Measurements from ENCODE around the gene ZNF750. TPM values are rescaled to one million over a fixed set of nuclear protein-coding genes. Genes with fewer than 3 reads are reported as not detected.

The ZNF750 gene
- total RNA-seq, 1 experiment from 2014 or later = 0.44 TPM

GRCh38 chr17:82835766-82836512 is 3.9 kb downstream of the ZNF750 start:
- Histone ChIP-seq H3K4me1 (replicated peaks; ENCODE audit: insufficient read depth) (peaks cover 37% of the 10 kb centered on the region), H2AFZ (no peak overlapping the region), H3F3A (ENCODE audit: insufficient read depth, low read depth) (peaks cover 20% of the 10 kb centered on the region; the same call in 1 of the 2 replicates), H3K4me3 (no peak overlapping the region), H3K79me2 (ENCODE audit: low read depth) (no peaks in the 10 kb centered on the region), H3K36me3 (ENCODE audit: low read depth) (no peaks in the 10 kb centered on the region), H4K20me1 (ENCODE audit: insufficient read depth) (no peaks in the 10 kb centered on the region), H3K9me3 (ENCODE audit: insufficient read depth, low read depth) (no peaks in the 10 kb centered on the region), H3K4me2 (no peak overlapping the region), H3K9me2 (ENCODE audit: insufficient read depth) (no peaks in the 10 kb centered on the region), H3K27me3 (ENCODE audit: insufficient read depth, low read depth) (no peaks in the 10 kb centered on the region), H3K27ac (no peak overlapping the region)
- no peak for DNase-seq
- no TSS peak for BruUV-seq (replicated peaks)
- POLR2A ChIA-PET (ENCODE audit: unreplicated experiment) = no interaction called here
- TF ChIP-seq EZH2 (IDR thresholded peaks at IDR 0.05; ENCODE audit: low read depth) = no peak
- TF ChIP-seq, protein P1, sequence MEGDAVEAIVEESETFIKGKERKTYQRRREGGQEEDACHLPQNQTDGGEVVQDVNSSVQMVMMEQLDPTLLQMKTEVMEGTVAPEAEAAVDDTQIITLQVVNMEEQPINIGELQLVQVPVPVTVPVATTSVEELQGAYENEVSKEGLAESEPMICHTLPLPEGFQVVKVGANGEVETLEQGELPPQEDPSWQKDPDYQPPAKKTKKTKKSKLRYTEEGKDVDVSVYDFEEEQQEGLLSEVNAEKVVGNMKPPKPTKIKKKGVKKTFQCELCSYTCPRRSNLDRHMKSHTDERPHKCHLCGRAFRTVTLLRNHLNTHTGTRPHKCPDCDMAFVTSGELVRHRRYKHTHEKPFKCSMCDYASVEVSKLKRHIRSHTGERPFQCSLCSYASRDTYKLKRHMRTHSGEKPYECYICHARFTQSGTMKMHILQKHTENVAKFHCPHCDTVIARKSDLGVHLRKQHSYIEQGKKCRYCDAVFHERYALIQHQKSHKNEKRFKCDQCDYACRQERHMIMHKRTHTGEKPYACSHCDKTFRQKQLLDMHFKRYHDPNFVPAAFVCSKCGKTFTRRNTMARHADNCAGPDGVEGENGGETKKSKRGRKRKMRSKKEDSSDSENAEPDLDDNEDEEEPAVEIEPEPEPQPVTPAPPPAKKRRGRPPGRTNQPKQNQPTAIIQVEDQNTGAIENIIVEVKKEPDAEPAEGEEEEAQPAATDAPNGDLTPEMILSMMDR (conservative IDR thresholded peaks at IDR 0.05) = no peak
- intact Hi-C loops (cut with micrococcal nuclease; ENCODE audit: unreplicated experiment) = no loop called here
- CTCF ChIA-PET = no interaction called here

GRCh38 chr17:82835122-82835521 is 4.7 kb downstream of the ZNF750 start:
- Histone ChIP-seq H3F3A (ENCODE audit: insufficient read depth, low read depth) (peaks cover 20% of the 10 kb centered on the region; the same call in 1 of the 2 replicates), H2AFZ (no peak overlapping the region), H3K4me1 (replicated peaks; ENCODE audit: insufficient read depth) (peaks cover 31% of the 10 kb centered on the region), H3K9me3 (ENCODE audit: insufficient read depth, low read depth) (no peaks in the 10 kb centered on the region), H3K27ac (no peak overlapping the region), H3K36me3 (ENCODE audit: low read depth) (no peaks in the 10 kb centered on the region), H3K79me2 (ENCODE audit: low read depth) (no peaks in the 10 kb centered on the region), H3K4me3 (no peak overlapping the region), H3K27me3 (ENCODE audit: insufficient read depth, low read depth) (no peaks in the 10 kb centered on the region), H4K20me1 (ENCODE audit: insufficient read depth) (no peaks in the 10 kb centered on the region), H3K4me2 (no peak overlapping the region), H3K9me2 (ENCODE audit: insufficient read depth) (no peaks in the 10 kb centered on the region)
- TF ChIP-seq, protein P1 (conservative IDR thresholded peaks at IDR 0.05) = no peak
- no peak for TF ChIP-seq EZH2 (IDR thresholded peaks at IDR 0.05; ENCODE audit: low read depth)
- DNase-seq = no peak
- POLR2A ChIA-PET (ENCODE audit: unreplicated experiment) = no interaction called here
- BruUV-seq (replicated peaks) = no TSS peak
- intact Hi-C loops (cut with micrococcal nuclease; ENCODE audit: unreplicated experiment) = no loop called here
- CTCF ChIA-PET = no interaction called here

DNA sequence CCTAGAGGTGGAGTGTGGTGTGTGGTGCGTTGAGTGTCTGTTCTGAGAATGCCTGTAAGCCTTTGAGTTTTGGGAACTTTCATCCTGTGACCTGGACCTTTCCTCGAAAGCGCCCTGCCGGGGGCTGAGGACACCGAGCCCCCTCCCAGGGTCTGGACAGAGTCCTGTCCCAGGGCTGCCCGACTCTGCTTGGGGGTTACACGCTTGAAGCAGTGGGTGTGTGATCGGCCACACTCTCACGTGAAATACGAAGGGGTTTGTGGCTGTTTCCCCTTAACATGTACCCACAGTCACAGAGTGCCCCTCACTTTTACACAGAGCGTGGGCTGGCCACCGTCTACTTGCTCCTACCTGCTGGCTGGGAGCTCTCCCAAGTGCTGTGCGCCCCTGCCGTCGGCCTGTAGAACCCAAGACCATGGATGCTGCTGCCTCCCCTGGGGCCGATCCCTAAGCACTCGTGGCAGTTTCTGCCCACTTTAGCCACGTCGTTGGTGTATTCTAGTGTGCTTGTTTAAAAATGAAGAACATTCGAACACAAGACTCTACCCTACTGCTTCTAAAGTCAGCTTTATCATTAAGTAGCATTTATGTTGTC is 6.8 kb downstream of the ZNF750 start:
- no peaks in the 10 kb centered on the region for H3K9me2 ChIP-seq (ENCODE audit: insufficient read depth)
- no peaks in the 10 kb centered on the region for H3K36me3 ChIP-seq (ENCODE audit: low read depth)
- H3K4me2 ChIP-seq = no peak overlapping the region
- H3K9me3 ChIP-seq (ENCODE audit: insufficient read depth, low read depth) = no peaks in the 10 kb centered on the region
- no peaks in the 10 kb centered on the region for H4K20me1 ChIP-seq (ENCODE audit: insufficient read depth)
- no peak overlapping the region for H3K4me3 ChIP-seq
- DNase-seq = no peak
- intact Hi-C loops (cut with micrococcal nuclease; ENCODE audit: unreplicated experiment) = no loop called here
- no peak for TF ChIP-seq EZH2 (IDR thresholded peaks at IDR 0.05; ENCODE audit: low read depth)
- ChIA-PET CTCF (no interaction called here), POLR2A (ENCODE audit: unreplicated experiment) (no interaction called here)
- BruUV-seq (replicated peaks) = no TSS peak
- no peaks in the 10 kb centered on the region for H3K27me3 ChIP-seq (ENCODE audit: insufficient read depth, low read depth)
- no peak overlapping the region for H2AFZ ChIP-seq
- peaks cover 14% of the 10 kb centered on the region for H3K4me1 ChIP-seq (replicated peaks; ENCODE audit: insufficient read depth)
- no peaks in the 10 kb centered on the region for H3K79me2 ChIP-seq (ENCODE audit: low read depth)
- peaks cover 6% of the 10 kb centered on the region; the same call in 1 of the 2 replicates for H3F3A ChIP-seq (ENCODE audit: insufficient read depth, low read depth)
- no peak overlapping the region for H3K27ac ChIP-seq
